Measurements from ENCODE around the gene THAP7. TPM values are rescaled to one million over a fixed set of nuclear protein-coding genes. Genes with fewer than 3 reads are reported as not detected.

Gene THAP7
- total and polyA plus RNA-seq, 9 of the 15 experiments (the other 6 are each of a cell fraction or from before 2014, with no cell fraction given): 7.9 to 263 (median 84.1) TPM

DNA sequence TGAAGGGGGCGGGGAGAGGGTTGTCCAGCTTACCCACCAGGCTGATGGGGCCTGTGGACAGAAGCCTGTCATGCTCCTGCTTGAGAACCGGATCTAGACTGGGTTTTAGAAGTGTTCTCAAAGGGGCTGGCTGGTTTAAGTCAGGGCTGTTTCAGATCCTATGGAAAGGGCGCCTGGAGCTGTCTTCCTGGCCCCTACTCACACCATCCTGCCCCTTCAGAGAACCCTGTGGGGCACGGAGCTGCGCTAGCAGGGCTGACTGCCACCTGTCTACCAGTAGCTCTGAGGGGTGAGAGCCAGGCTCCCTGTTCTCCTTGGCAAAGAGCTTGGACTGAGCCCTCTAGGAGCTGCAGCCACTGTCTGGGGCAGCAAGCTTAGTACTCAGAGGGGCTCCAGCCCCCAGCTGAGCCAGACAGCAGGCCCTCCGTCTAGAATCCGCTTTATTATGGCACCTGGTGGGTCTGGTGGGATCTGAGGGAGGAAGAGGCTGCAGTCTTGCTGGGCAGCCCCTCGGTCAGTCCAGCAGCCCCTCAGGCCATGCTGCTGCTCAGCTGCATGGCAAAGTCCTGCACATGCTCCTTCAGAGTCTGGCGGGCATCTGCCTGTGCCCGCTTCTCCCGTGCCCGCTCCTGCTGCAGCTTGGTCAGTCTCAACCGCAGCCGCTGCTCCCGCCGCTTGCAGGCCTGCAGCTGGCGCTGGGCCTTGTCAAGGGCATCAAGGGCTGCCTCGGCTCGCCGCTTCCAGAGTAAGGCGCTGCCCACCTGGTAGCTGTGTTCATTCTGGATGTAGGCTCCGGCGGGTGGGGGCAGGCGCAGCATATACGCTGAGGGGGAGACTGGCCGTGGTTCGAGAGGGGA lies 2.3 kb downstream of the THAP7 start (continued):
- no peak for TF ChIP-seq POLR2B (IDR thresholded peaks at IDR 0.05; ENCODE audit: low read depth, partially characterized antibody)
- TF ChIP-seq, protein P1, sequence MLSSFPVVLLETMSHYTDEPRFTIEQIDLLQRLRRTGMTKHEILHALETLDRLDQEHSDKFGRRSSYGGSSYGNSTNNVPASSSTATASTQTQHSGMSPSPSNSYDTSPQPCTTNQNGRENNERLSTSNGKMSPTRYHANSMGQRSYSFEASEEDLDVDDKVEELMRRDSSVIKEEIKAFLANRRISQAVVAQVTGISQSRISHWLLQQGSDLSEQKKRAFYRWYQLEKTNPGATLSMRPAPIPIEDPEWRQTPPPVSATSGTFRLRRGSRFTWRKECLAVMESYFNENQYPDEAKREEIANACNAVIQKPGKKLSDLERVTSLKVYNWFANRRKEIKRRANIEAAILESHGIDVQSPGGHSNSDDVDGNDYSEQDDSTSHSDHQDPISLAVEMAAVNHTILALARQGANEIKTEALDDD (IDR thresholded peaks at IDR 0.05): no peak
- TF ChIP-seq JUNB (CRISPR knock-in tag; conservative IDR thresholded peaks at IDR 0.05): no peak

DNA sequence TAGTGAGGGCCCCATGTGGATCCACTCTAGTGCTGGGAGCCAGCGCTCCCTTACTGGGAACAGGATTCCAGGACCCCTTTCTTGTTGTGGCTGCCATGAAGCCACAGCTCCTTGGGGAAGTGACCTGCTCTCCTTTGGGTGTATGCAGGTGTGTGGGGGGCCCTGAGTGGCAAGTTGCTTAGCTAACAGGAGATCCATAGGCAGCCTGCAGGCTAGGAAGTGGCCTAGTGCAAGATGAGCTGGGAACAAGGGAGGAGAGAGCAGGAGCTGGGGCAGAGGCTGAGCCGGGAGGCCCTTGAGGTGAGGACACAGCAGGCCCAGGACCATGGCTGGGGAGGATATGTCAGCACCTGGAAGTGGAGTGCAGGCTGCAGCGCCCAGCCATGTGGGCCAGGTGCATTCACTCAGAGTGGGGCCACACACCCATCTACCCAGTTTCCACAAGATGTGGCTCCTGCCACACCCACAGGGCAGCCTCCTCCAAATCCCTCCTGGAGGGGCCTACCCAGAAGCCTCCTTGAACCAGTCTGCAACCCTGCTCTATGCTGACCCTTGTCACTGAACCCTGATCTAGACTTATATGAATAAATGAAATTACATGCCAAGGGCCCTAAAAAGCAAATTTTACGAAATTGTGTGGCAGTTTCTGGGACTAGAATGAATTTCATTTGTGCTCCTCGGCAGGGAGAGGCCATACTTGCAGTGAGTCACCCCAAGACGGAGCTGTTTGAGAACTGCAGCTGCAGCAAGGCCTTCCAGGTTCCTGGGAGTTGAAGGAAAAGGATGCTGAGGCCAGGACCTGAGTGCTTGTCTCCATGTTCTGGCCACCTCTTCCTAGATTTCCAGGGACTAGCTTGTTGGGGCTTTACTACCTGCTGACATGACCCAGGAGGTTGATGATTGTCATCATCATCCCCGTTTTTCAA lies 3.2 kb downstream of the THAP7 start:
- CTCF ChIA-PET (ENCODE audit: low intra/inter-chr PET ratio): no interaction called here
- TF ChIP-seq ZNF76 (CRISPR knock-in tag; IDR thresholded peaks at IDR 0.05; ENCODE audit: borderline replicate concordance) (peak; percentile 79), NFIX (CRISPR knock-in tag; IDR thresholded peaks at IDR 0.05; ENCODE audit: low read depth) (no peak), ZNF347 (CRISPR knock-in tag; IDR thresholded peaks at IDR 0.05; ENCODE audit: low read depth) (peak; percentile 68; the same call in 1 of the 2 replicates), CCAR2 (IDR thresholded peaks at IDR 0.05; ENCODE audit: low read depth, low read length) (no peak), ZFPM2 (CRISPR knock-in tag; IDR thresholded peaks at IDR 0.05) (peak; percentile 63; the same call in 1 of the 2 replicates), ZNF224 (CRISPR knock-in tag; IDR thresholded peaks at IDR 0.05) (no peak)
- TF ChIP-seq, protein P2, sequence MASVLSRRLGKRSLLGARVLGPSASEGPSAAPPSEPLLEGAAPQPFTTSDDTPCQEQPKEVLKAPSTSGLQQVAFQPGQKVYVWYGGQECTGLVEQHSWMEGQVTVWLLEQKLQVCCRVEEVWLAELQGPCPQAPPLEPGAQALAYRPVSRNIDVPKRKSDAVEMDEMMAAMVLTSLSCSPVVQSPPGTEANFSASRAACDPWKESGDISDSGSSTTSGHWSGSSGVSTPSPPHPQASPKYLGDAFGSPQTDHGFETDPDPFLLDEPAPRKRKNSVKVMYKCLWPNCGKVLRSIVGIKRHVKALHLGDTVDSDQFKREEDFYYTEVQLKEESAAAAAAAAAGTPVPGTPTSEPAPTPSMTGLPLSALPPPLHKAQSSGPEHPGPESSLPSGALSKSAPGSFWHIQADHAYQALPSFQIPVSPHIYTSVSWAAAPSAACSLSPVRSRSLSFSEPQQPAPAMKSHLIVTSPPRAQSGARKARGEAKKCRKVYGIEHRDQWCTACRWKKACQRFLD (CRISPR knock-in tag; IDR thresholded peaks at IDR 0.05): no peak
- TF ChIP-seq, protein P3, sequence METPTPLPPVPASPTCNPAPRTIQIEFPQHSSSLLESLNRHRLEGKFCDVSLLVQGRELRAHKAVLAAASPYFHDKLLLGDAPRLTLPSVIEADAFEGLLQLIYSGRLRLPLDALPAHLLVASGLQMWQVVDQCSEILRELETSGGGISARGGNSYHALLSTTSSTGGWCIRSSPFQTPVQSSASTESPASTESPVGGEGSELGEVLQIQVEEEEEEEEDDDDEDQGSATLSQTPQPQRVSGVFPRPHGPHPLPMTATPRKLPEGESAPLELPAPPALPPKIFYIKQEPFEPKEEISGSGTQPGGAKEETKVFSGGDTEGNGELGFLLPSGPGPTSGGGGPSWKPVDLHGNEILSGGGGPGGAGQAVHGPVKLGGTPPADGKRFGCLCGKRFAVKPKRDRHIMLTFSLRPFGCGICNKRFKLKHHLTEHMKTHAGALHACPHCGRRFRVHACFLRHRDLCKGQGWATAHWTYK (CRISPR knock-in tag; IDR thresholded peaks at IDR 0.05): peak; percentile 44; the same call in 1 of the 2 replicates
- TF ChIP-seq, protein P4, sequence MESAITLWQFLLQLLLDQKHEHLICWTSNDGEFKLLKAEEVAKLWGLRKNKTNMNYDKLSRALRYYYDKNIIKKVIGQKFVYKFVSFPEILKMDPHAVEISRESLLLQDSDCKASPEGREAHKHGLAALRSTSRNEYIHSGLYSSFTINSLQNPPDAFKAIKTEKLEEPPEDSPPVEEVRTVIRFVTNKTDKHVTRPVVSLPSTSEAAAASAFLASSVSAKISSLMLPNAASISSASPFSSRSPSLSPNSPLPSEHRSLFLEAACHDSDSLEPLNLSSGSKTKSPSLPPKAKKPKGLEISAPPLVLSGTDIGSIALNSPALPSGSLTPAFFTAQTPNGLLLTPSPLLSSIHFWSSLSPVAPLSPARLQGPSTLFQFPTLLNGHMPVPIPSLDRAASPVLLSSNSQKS (CRISPR knock-in tag; IDR thresholded peaks at IDR 0.05): 0 out of 2 replicates have a peak, but pooled peaks have one; percentile 75

More for the DNA sequence above, 3.2 kb downstream of the THAP7 start:
- WGBS (ENCODE audit: insufficient coverage, low coverage, missing lambda C conversion rate): 67% methylated on average over 7 of the region's 7 CpGs
- no peak overlapping the region; the same call in 2 of the 3 replicates for H3K27ac ChIP-seq (ENCODE audit: extremely low read depth, low read depth, low read length)
- no peak overlapping the region for H3K4me3 ChIP-seq
- FAIRE-seq: no peak
- BruUV-seq (replicated peaks): no TSS peak
- no peak overlapping the region for H2AFZ ChIP-seq (ENCODE audit: low read depth, low read length)
- intact Hi-C loops (cut with micrococcal nuclease): no loop called here
- H4K20me1 ChIP-seq (replicated peaks; ENCODE audit: control insufficient read depth, insufficient read depth, low read length): peaks cover 28% of the 10 kb centered on the region; the same call in 1 of the 2 replicates
- H3K36me3 ChIP-seq (ENCODE audit: control insufficient read depth, insufficient read depth, low read length): peaks cover 73% of the 10 kb centered on the region
- in situ Hi-C loops (cut with MboI): no loop called here
- no peak for ATAC-seq
- H3K9me3 ChIP-seq (replicated peaks; ENCODE audit: control insufficient read depth, insufficient read depth, low read depth, low read length): no peaks in the 10 kb centered on the region
- no peak overlapping the region for H3K4me2 ChIP-seq (ENCODE audit: insufficient read depth, low read length)
- H3K27me3 ChIP-seq (ENCODE audit: control insufficient read depth in 2 of 2, insufficient read depth in 2 of 2, low read length in 2 of 2): no peaks in the 10 kb centered on the region
- H3K9me1 ChIP-seq (ENCODE audit: control insufficient read depth, insufficient read depth, low read length): no peaks in the 10 kb centered on the region
- peaks cover 42% of the 10 kb centered on the region for H3K79me2 ChIP-seq (ENCODE audit: control insufficient read depth, insufficient read depth, low read length)
- peaks cover 21 to 93% of the 10 kb centered on the region in 2 experiments for H3K4me1 ChIP-seq (replicated peaks in 1 of 2; ENCODE audit: control insufficient read depth in 2 of 2, insufficient read depth in 2 of 2, low read length in 2 of 2)
- POLR2A ChIA-PET: interaction anchor here (0.6 to 17.9 kb wide), 22 partner anchors 9 to 522 kb away, joined by 3 to 451 read pairs (median 5); partner anchors contain the start of genes AIFM3, CRKL, LZTR1 and P2RX6
- DNase-seq (ENCODE audit: extremely low read depth in 1 of 4, low spot score in 3 of 4): peak in 1 of 4 experiments; percentile 63
- H3K9ac ChIP-seq (ENCODE audit: insufficient read depth in 1 of 2, low read depth in 2 of 2, low read length in 2 of 2): peak overlapping the region in 1 of 2 experiments; percentile 93; a peak in 2 of 4 replicates
